RWPE2 (cell line): ENCODE measurements around the gene TGM1.
"Not testable (repeated sequence)": the region's sequence is repeated elsewhere in the genome, so short reads cannot be mapped to it uniquely, and the experiment has no call there.

Experiments used
- ATAC-seq: fragments of 200-7000 bp; cut with Tn5 transposase; 3 replicates; pipeline ENCODE4 v1.9.1; 2021; ENCODE audit warnings: low read depth
- DNase-seq: peaks from one replicate; pipeline ENCODE4 v3.0.0-alpha.2; 2020; ENCODE audit warnings: low spot score
- H3K27ac ChIP-seq: fragments of 450-650 bp; 2 replicates; pipeline ENCODE4 v1.5.1; 2017; ENCODE audit warnings: mild to moderate bottlenecking; ENCODE audit not compliant: poor library complexity, severe bottlenecking
- H3K27me3 ChIP-seq: fragments of 250-450 bp; sonication (Bioruptor Pico); 2 replicates; pipeline ENCODE4 v1.5.1; 2021; ENCODE audit warnings: mild to moderate bottlenecking, moderate library complexity; ENCODE audit not compliant: insufficient read depth, poor library complexity, severe bottlenecking
- H3K36me3 ChIP-seq: fragments of 250-450 bp; sonication (Bioruptor Pico); 2 replicates; pipeline ENCODE4 v1.5.1; 2020; ENCODE audit warnings: low read depth, mild to moderate bottlenecking, moderate library complexity
- H3K4me1 ChIP-seq: fragments of 250-450 bp; sonication (Bioruptor Pico); 2 replicates; pipeline ENCODE4 v1.5.1; 2021; ENCODE audit warnings: mild to moderate bottlenecking, moderate library complexity; ENCODE audit not compliant: insufficient read depth, poor library complexity, severe bottlenecking
- H3K4me3 ChIP-seq: fragments of 250-450 bp; sonication (Bioruptor Pico); 2 replicates; pipeline ENCODE4 v1.5.1; 2021; ENCODE audit warnings: mild to moderate bottlenecking, moderate library complexity; ENCODE audit not compliant: severe bottlenecking
- H3K9me3 ChIP-seq: fragments of 250-450 bp; sonication (Bioruptor Pico); 2 replicates; pipeline ENCODE4 v1.5.1; 2021; ENCODE audit warnings: mild to moderate bottlenecking, moderate library complexity; ENCODE audit not compliant: severe bottlenecking
- TF ChIP-seq, protein P1 (sequence below): fragments of 450-650 bp; IDR thresholded peaks from one replicate; pipeline ENCODE4 v1.5.1; 2017; ENCODE audit warnings: mild to moderate bottlenecking, moderate library complexity; ENCODE audit not compliant: poor library complexity, severe bottlenecking

Gene TGM1

DNA sequence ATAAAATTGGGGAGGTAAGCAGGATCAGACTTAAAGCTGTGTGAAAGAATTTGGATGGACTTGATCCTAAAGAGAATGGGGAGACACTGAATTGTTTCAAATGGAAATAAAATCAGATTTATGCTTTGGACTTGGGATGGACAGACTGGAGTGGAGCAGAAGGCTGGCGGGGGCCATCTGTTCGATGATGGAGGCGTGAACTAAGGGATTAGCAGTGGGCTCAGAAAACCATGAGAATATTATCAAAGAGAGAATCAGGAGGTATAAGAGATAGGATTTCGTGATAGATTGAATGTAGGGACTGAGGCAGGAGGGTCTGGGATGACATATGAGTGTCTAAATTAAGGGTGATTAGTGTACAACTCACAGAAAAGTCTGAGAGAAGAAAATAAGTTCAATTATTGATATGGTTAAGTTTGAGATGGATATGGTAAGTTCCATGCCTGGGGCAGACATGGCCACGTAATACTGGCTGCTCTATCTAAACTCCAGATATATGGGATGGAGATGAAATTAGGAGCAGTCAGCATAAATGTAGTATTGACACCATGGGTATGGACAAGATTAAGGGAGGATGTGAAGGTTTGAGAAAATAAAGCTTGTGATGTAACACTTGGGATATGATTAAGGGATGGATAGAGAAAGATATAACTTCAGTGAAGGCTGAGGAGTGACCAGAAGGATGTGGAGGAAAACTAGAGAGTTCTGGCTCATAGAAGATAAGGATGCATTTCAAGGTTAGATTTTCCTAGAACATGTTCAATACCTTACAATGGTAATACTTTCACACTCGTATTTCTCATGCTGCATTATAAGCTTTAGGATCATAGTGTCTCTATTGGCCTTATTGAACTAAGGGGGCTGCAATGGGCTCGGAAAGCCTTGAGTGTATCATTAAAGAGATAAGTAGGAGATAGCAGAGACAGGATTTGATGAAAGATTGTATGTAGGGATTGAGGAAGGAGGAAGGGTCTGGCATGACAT lies 58.5 kb downstream of the TGM1 start:
- Histone ChIP-seq H3K36me3 (peaks cover 75% of the 10 kb centered on the region), H3K27ac (no peak overlapping the region), H3K27me3 (no peaks in the 10 kb centered on the region), H3K4me1 (no peaks in the 10 kb centered on the region), H3K4me3 (no peak overlapping the region), H3K9me3 (no peaks in the 10 kb centered on the region)
- no peak for DNase-seq
- TF ChIP-seq, protein P1, sequence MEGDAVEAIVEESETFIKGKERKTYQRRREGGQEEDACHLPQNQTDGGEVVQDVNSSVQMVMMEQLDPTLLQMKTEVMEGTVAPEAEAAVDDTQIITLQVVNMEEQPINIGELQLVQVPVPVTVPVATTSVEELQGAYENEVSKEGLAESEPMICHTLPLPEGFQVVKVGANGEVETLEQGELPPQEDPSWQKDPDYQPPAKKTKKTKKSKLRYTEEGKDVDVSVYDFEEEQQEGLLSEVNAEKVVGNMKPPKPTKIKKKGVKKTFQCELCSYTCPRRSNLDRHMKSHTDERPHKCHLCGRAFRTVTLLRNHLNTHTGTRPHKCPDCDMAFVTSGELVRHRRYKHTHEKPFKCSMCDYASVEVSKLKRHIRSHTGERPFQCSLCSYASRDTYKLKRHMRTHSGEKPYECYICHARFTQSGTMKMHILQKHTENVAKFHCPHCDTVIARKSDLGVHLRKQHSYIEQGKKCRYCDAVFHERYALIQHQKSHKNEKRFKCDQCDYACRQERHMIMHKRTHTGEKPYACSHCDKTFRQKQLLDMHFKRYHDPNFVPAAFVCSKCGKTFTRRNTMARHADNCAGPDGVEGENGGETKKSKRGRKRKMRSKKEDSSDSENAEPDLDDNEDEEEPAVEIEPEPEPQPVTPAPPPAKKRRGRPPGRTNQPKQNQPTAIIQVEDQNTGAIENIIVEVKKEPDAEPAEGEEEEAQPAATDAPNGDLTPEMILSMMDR = no peak
- ATAC-seq = peak; percentile 31; the same call in 2 of the 3 replicates

DNA sequence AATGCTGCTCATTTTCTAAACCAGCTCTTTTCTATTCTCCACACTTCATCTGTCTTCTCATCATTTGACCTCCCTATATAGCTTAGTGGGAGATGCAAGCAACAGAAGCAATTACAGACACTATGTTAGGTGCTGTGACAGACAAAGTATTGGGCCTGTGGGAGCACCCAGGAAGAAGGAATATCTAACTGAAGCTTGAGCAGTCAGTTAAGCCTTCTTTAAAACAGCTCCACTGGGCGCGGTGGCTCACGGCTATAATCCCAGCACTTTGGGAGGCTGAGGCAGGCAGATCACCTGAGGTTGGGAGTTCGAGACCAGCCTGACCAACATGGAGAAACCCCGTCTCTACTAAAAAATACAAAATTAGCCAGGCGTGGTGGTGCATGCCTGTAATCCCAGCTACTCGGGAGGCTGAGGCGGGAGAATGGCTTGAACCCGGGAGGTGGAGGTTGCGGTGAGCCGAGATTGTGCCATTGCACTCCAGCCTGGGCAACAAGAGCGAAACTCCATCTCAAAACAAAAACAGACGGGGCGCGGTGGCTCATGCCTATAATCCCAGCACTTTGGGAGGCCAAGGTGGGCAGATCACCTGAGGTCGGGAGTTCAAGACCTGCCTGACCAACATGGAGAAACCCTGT lies 59.6 kb downstream of the TGM1 start:
- H3K9me3 ChIP-seq, H3K4me1 ChIP-seq, DNase-seq, H3K27ac ChIP-seq, ATAC-seq, H3K4me3 ChIP-seq, H3K27me3 ChIP-seq: not testable (repeated sequence)
- peaks cover 70% of the 10 kb centered on the region for H3K36me3 ChIP-seq

DNA sequence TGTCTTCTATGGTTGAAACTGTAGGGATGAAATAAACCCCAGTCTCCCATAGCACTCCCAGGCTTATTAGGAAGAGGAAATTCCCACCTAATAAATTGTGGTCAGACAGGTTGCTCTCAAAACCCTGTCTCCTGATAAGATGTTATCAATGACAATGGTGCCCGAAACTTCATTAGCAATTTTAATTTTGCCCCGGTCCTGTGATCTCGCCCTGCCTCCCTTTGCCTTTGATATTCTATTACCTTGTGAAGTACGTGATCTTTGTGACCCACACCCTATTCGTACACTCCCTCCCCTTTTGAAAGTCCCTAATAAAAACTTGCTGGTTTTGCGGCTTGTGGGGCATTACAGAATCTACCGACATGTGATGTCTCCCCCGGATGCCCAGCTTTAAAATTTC lies 60.4 kb downstream of the TGM1 start:
- peaks cover 61% of the 10 kb centered on the region for H3K36me3 ChIP-seq
- not testable (repeated sequence) for H3K27me3 ChIP-seq, H3K27ac ChIP-seq, DNase-seq, H3K9me3 ChIP-seq, H3K4me3 ChIP-seq, ATAC-seq, H3K4me1 ChIP-seq
